ENCODE results near the gene ZCCHC17.

Gene ZCCHC17

GRCh38 chr1:31289021-31289420 is 7.8 kb upstream of the ZCCHC17 start:
- POLR2A ChIA-PET, result no interaction called here
- CTCF ChIA-PET, result no interaction called here
- no peak overlapping the region for H3K4me3 ChIP-seq (ENCODE audit: low read depth, low read length)
- DNase-seq (ENCODE audit: low read depth, low spot score), result no peak
- TF ChIP-seq CTCF (IDR thresholded peaks at IDR 0.05; ENCODE audit: insufficient read depth, low read length, missing control alignments), result no peak

GRCh38 chr1:31295874-31296485 is 852 bp upstream of the ZCCHC17 start:
- peak overlapping the region; percentile 99 for H3K4me3 ChIP-seq (ENCODE audit: low read depth, low read length)
- POLR2A ChIA-PET, result interaction anchor here (0.6 to 1.4 kb wide), 4 partner anchors 11 to 181 kb away, joined by 3 to 11 read pairs (median 4); no protein-coding TSS in a partner anchor
- DNase-seq (ENCODE audit: low read depth, low spot score), result no peak
- no peak for TF ChIP-seq CTCF (IDR thresholded peaks at IDR 0.05; ENCODE audit: insufficient read depth, low read length, missing control alignments)
- CTCF ChIA-PET, result interaction anchor here (1.0 to 1.5 kb wide), 5 partner anchors 12 to 514 kb away, joined by 3 to 8 read pairs (median 3); no protein-coding TSS in a partner anchor

GRCh38 chr1:31297277-31298247 is 730 bp downstream of the ZCCHC17 start:
- CTCF ChIA-PET, result interaction anchor here (0.6 to 1.5 kb wide), 7 partner anchors 11 to 515 kb away, joined by 3 to 8 read pairs (median 4); no protein-coding TSS in a partner anchor
- no peak for DNase-seq (ENCODE audit: low read depth, low spot score)

GRCh38 chr1:31299365-31299764 is 2.5 kb downstream of the ZCCHC17 start:
- POLR2A ChIA-PET, result no interaction called here
- no peak for DNase-seq (ENCODE audit: low read depth, low spot score)

More at GRCh38 chr1:31297277-31298247, 730 bp downstream of the ZCCHC17 start:
- TF ChIP-seq CTCF (IDR thresholded peaks at IDR 0.05; ENCODE audit: insufficient read depth, low read length, missing control alignments), result no peak
- POLR2A ChIA-PET, result interaction anchor here (0.8 to 1.5 kb wide), 6 partner anchors 9 to 145 kb away, joined by 3 to 11 read pairs (median 4); no protein-coding TSS in a partner anchor
- H3K4me3 ChIP-seq (ENCODE audit: low read depth, low read length), result peak overlapping the region; percentile 99

GRCh38 chr1:31300193-31300592 is 3.4 kb downstream of the ZCCHC17 start:
- CTCF ChIA-PET, result no interaction called here
- H3K4me3 ChIP-seq (ENCODE audit: low read depth, low read length), result no peak overlapping the region
- TF ChIP-seq CTCF (IDR thresholded peaks at IDR 0.05; ENCODE audit: insufficient read depth, low read length, missing control alignments), result no peak
- no peak for DNase-seq (ENCODE audit: low read depth, low spot score)
- POLR2A ChIA-PET, result no interaction called here

More at GRCh38 chr1:31299365-31299764, 2.5 kb downstream of the ZCCHC17 start:
- no peak for TF ChIP-seq CTCF (IDR thresholded peaks at IDR 0.05; ENCODE audit: insufficient read depth, low read length, missing control alignments)
- CTCF ChIA-PET, result no interaction called here
- no peak overlapping the region for H3K4me3 ChIP-seq (ENCODE audit: low read depth, low read length)
